ENCODE measurements around the gene DCDC2C.

- TF ChIP-seq POLR2A (IDR thresholded peaks at IDR 0.05; ENCODE audit: low read depth, low read length), result no peak
- TF ChIP-seq POLR2AphosphoS5 (IDR thresholded peaks at IDR 0.05; ENCODE audit: low read depth, low read length), result no peak
Observed at GRCh38 chr2:3725458-3726250, 22.3 kb downstream of the DCDC2C start.

Data from GM12892 (cell line).